NCI-H446 (cell line): Measurements from ENCODE around the gene PCDHGA2.
"Not testable (repeated sequence)": the region's sequence is repeated elsewhere in the genome, so short reads cannot be mapped to it uniquely, and the experiment has no call there.

ENCODE experiments used
- DNase-seq, 2 experiments: peaks; one replicate each; lab custom pipeline; 2025; lab: John Stamatoyannopoulos, UW

PCDHGA2 gene

DNA sequence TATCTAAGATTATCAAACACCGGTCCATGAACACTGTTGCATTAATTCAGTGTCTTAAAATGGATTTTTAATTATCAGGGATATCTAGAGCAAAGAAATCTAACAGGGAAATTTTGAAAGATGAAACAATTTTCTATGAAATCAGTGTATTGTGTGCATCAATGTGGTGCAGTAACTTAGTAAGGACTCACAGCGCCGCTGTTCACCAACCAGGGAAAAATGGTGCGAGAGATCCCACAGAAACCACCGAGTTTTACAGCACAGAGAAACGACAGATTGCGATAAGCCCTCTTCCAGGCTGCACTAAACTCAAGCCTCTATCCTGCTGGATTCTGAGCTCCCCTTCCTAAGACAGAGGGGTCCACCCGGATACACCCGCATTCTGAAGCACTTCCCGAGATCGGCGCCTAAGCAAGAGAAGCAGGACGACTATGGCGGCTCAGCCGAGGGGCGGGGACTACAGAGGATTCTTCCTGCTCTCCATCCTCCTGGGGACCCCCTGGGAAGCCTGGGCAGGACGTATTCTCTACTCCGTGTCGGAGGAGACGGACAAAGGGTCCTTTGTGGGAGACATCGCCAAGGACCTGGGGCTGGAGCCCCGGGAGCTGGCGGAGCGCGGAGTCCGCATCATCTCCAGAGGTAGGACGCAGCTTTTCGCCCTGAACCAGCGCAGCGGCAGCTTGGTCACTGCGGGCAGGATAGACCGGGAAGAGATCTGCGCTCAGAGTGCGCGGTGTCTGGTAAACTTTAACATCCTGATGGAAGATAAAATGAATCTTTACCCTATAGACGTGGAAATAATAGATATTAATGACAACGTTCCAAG is 44.1 kb downstream of the PCDHGA2 start, which contains the start of gene PCDHGA7:
Gene PCDHGA7, plus strand, starts transcription at position 274 of the 826 bp plus-strand sequence. Its CDS starts 158 bp downstream, at position 432.
- no peak for DNase-seq

DNA sequence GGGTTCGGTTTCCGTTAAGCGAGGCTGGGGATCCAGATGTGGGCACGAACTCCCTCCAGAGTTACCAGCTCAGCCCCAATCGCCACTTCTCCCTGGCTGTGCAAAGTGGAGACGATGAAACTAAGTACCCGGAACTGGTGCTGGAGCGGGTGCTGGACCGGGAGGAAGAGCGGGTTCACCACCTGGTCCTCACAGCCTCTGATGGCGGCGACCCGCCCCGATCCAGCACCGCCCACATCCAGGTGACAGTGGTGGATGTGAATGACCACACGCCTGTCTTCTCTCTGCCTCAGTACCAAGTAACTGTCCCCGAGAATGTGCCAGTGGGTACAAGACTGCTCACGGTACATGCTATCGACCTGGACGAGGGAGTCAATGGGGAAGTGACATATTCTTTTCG is 44.8 kb downstream of the PCDHGA2 start:
- no peak for DNase-seq

DNA sequence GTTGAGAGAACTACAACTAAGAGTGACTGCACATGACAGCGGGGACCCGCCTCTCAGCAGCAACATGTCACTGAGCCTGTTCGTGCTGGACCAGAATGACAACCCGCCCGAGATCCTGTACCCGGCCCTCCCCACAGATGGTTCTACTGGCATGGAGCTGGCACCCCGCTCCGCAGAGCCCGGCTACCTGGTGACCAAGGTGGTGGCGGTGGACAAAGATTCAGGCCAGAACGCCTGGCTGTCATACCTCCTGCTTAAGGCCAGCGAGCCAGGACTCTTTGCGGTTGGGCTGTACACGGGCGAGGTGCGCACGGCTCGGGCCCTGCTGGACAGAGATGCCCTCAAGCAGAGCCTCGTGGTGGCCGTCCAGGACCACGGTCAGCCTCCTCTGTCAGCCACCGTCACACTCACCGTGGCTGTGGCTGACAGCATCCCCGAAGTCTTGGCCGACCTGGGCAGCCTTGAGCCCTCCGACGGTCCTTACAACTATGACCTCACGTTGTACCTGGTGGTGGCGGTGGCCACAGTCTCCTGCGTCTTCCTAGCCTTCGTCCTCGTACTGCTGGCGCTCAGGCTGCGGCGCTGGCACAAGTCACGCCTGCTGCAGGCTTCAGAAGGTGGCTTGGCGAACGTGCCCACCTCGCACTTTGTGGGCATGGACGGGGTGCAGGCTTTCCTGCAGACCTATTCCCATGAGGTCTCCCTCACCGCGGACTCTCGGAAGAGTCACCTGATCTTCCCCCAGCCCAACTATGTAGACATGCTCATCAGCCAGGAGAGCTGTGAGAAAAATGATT is 46.1 kb downstream of the PCDHGA2 start:
- no peak for DNase-seq

DNA sequence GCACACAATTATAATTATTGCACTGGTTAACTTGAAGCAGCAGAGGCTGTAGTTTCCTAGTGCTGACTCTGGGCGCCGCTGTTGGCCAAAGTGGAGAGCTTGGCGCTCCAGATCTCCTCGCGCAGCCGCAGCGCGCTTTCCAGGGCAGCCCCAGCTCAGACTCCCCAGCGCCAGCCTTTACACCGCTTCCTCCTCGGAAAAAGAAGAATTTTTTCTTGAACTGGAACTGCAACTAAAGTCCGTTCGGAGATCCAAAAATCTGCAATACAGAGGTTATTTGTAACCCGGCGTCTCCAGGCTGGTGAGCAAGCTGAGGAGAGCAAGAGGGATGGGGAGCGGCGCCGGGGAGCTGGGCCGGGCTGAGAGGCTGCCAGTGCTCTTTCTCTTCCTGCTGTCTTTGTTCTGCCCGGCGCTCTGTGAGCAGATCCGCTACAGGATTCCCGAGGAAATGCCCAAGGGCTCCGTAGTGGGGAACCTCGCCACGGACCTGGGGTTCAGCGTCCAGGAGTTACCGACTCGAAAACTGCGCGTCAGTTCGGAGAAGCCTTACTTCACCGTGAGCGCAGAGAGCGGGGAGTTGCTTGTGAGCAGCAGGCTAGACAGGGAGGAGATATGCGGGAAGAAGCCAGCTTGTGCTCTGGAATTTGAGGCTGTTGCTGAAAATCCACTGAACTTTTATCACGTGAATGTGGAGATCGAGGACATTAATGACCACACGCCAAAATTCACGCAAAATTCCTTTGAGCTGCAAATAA is 49.2 kb downstream of the PCDHGA2 start, which contains the start of gene PCDHGB4:
Gene PCDHGB4, plus strand, starts transcription at position 142 of the 755 bp plus-strand sequence. Its CDS starts 187 bp downstream, at position 329.
- DNase-seq, result not testable (repeated sequence)

DNA sequence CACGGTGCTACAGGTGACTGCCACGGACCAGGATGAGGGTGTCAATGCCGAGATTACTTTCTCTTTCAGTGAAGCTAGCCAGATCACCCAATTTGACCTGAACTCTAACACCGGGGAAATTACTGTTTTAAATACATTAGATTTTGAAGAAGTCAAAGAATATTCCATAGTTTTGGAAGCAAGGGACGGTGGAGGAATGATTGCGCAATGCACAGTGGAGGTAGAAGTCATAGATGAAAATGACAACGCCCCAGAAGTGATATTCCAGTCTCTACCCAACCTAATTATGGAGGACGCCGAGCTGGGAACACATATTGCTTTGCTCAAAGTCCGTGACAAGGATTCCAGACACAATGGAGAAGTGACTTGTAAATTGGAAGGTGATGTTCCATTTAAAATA is 50.1 kb downstream of the PCDHGA2 start:
- DNase-seq, result no peak

DNA sequence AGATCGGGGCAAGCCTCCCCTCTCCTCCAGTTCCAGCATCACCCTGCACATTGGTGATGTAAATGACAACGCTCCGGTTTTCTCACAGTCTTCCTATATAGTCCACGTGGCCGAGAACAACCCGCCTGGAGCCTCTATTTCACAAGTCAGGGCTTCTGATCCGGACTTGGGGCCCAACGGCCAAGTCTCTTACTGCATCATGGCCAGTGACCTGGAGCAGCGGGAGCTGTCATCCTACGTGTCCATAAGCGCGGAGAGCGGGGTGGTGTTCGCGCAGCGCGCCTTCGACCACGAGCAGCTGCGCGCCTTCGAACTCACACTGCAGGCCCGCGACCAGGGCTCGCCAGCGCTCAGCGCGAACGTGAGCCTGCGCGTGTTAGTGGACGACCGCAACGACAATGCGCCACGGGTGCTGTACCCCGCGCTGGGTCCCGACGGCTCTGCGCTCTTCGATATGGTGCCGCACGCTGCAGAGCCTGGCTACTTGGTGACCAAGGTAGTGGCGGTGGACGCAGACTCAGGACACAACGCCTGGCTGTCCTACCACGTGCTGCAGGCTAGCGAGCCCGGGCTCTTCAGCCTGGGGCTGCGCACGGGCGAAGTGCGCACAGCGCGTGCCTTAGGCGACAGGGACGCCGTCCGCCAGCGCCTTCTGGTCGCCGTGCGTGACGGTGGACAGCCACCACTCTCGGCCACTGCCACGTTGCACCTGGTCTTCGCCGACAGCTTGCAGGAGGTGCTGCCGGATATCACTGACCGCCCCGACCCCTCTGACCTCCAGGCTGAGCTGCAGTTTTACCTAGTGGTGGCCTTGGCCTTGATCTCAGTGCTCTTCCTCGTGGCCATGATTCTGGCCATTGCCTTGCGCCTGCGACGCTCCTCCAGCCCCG is 50.8 kb downstream of the PCDHGA2 start:
- no peak for DNase-seq

DNA sequence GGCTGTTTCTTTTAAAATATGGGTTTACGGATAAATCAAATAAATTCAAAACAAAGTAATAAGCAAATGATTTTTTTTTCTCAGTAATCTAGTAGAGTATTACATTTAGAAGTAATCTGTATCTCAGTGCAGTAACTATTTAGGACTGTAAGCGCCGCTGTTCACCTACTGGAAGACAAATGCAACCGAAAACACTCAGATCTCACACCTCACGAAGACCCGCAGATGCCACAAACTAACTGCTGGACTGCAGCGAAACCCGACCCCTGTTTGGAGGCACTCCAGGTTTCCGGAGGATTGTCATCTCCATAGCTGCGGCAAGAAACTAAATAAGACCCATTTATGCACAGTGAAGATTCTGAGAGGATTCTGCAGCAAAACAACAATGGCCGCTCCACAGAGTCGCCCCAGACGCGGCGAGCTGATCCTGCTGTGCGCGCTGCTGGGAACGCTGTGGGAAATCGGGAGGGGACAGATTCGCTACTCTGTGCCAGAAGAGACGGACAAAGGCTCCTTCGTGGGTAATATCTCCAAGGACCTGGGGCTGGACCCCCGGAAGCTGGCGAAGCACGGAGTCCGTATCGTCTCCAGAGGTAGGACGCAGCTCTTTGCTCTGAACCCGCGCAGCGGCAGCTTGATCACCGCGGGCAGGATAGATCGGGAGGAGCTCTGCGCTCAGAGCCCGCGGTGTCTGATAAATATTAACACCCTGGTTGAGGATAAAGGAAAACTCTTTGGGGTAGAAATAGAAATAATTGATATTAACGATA is 54.1 kb downstream of the PCDHGA2 start, which contains the start of gene PCDHGA8:
Gene PCDHGA8, plus strand, starts transcription at position 205 of the 770 bp plus-strand sequence. Its CDS starts 181 bp downstream, at position 386.
- DNase-seq, result peak in 1 of 2 experiments; percentile 21
